Hepatocyte (in vitro differentiated cells): ENCODE measurements around the gene PAK1. TPM values are rescaled to one million over a fixed set of nuclear protein-coding genes. Genes with fewer than 3 reads are reported as not detected.

ENCODE experiments used
- DNase-seq: peaks from one replicate; pipeline ENCODE4 v3.0.0-alpha.2; 2016; ENCODE audit warnings: low spot score
- H2AFZ ChIP-seq: fragments of 200-600 bp; sonication (generic); 2 replicates; pipeline ENCODE4 v1.6.0; 2016; ENCODE audit warnings: antibody characterized with exemption, mild to moderate bottlenecking
- H3K27ac ChIP-seq: fragments of 200-600 bp; sonication (generic); 2 replicates; pipeline ENCODE4 v1.5.1; 2016; ENCODE audit warnings: mild to moderate bottlenecking
- H3K27me3 ChIP-seq: fragments of 200-600 bp; sonication (generic); 2 replicates; pipeline ENCODE4 v1.6.1; 2016
- H3K36me3 ChIP-seq: fragments of 200-600 bp; sonication (generic); replicated peaks from 2 replicates; pipeline ENCODE4 v1.5.1; 2016; ENCODE audit warnings: low read depth; ENCODE audit not compliant: insufficient read depth
- H3K4me1 ChIP-seq: fragments of 200-600 bp; sonication (generic); 2 replicates; pipeline ENCODE4 v1.5.1; 2016; ENCODE audit warnings: mild to moderate bottlenecking, moderate library complexity; ENCODE audit not compliant: insufficient read depth
- H3K4me2 ChIP-seq: fragments of 200-600 bp; sonication (generic); 2 replicates; pipeline ENCODE4 v1.6.0; 2016
- H3K4me3 ChIP-seq: fragments of 200-600 bp; sonication (generic); 2 replicates; pipeline ENCODE4 v1.5.1; 2016; ENCODE audit warnings: mild to moderate bottlenecking
- H3K79me2 ChIP-seq: fragments of 200-600 bp; sonication (generic); 2 replicates; pipeline ENCODE4 v1.6.0; 2017; ENCODE audit warnings: mild to moderate bottlenecking
- H3K9me2 ChIP-seq: fragments of 200-600 bp; sonication (generic); replicated peaks from 2 replicates; pipeline ENCODE4 v1.6.0; 2017; ENCODE audit warnings: mild to moderate bottlenecking; ENCODE audit not compliant: insufficient read depth
- H3K9me3 ChIP-seq: fragments of 200-600 bp; sonication (generic); 2 replicates; pipeline ENCODE4 v1.5.1; 2016; ENCODE audit warnings: low read depth, mild to moderate bottlenecking
- H4K20me1 ChIP-seq: fragments of 200-600 bp; sonication (generic); 2 replicates; pipeline ENCODE4 v1.6.0; 2016; ENCODE audit warnings: mild to moderate bottlenecking; ENCODE audit not compliant: insufficient read depth, poor library complexity, severe bottlenecking
- EZH2 ChIP-seq: fragments of 200-600 bp; sonication (generic); IDR thresholded peaks from 2 replicates; pipeline ENCODE4 v1.6.1; 2016; ENCODE audit warnings: antibody characterized with exemption, mild to moderate bottlenecking, borderline replicate concordance
- EZH2phosphoT487 ChIP-seq: fragments of 200-600 bp; sonication (generic); IDR thresholded peaks from one replicate; pipeline ENCODE4 v1.6.1; 2018; ENCODE audit warnings: antibody characterized with exemption, mild to moderate bottlenecking, low read depth, moderate library complexity; ENCODE audit not compliant: unreplicated experiment, severe bottlenecking
- WGBS: methylation state at CpG from one replicate; pipeline ENCODE4 v1.1.6; 2016; ENCODE audit warnings: low lambda C conversion rate; ENCODE audit errors: missing lambda C conversion rate; 5-methylcytosine and 5-hydroxymethylcytosine counted together
- polyA plus RNA-seq: library from polyadenylated mRNA; unstranded; fragments of >200 nt; fragmentation: Nextera tagmentation; extraction: Ambion mirVana; gene quantifications from 2 replicates; pipeline ENCODE4 v1.2.1, GENCODE V29; 2016
- total RNA-seq: library from RNA; depleted of rRNA; stranded (reverse); fragments of >200 nt; gene quantifications from 2 replicates; pipeline ENCODE4 v1.2.3, GENCODE V29; 2014
- TF ChIP-seq, protein P1 (sequence below): fragments of 200-600 bp; sonication (generic); IDR thresholded peaks from 2 replicates; pipeline ENCODE4 v1.5.1; 2016; ENCODE audit warnings: antibody characterized with exemption, mild to moderate bottlenecking; ENCODE audit not compliant: poor library complexity

PAK1 gene
- total and polyA plus RNA-seq, 2 experiments from 2014 or later, result 30.3 to 62.0 TPM

DNA sequence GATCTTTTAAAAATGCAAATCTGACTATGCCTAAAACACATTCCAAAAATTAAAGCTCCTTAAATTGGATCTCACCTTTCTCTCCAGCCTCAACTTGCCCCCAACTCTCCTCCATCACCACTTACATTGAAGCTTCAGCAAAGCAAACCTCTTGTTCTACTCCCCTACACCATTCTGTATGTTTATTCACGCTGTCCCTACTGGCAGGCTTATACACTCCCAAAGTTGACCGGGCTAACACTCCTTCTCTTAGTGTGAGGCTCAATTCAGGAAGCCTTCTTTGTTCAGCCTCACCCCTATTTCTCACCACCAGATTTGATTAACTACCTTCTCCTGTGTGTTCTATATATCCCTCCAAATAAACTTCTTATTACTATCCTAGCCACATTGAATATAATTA lies 170.6 kb downstream of the PAK1 start:
- no peak overlapping the region for H3K27ac ChIP-seq
- no peaks in the 10 kb centered on the region for H4K20me1 ChIP-seq
- no peak overlapping the region for H2AFZ ChIP-seq
- H3K4me1 ChIP-seq, result no peaks in the 10 kb centered on the region
- TF ChIP-seq EZH2phosphoT487, result no peak
- TF ChIP-seq EZH2, result no peak
- TF ChIP-seq, protein P1, sequence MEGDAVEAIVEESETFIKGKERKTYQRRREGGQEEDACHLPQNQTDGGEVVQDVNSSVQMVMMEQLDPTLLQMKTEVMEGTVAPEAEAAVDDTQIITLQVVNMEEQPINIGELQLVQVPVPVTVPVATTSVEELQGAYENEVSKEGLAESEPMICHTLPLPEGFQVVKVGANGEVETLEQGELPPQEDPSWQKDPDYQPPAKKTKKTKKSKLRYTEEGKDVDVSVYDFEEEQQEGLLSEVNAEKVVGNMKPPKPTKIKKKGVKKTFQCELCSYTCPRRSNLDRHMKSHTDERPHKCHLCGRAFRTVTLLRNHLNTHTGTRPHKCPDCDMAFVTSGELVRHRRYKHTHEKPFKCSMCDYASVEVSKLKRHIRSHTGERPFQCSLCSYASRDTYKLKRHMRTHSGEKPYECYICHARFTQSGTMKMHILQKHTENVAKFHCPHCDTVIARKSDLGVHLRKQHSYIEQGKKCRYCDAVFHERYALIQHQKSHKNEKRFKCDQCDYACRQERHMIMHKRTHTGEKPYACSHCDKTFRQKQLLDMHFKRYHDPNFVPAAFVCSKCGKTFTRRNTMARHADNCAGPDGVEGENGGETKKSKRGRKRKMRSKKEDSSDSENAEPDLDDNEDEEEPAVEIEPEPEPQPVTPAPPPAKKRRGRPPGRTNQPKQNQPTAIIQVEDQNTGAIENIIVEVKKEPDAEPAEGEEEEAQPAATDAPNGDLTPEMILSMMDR, result no peak
- no peaks in the 10 kb centered on the region for H3K27me3 ChIP-seq
- 87% methylated on average over 2 of the region's 2 CpGs for WGBS
- H3K9me2 ChIP-seq, result no peaks in the 10 kb centered on the region
- no peak for DNase-seq
- H3K4me3 ChIP-seq, result no peak overlapping the region
- no peaks in the 10 kb centered on the region for H3K9me3 ChIP-seq
- H3K79me2 ChIP-seq, result no peaks in the 10 kb centered on the region
- H3K36me3 ChIP-seq, result no peaks in the 10 kb centered on the region
- no peak overlapping the region for H3K4me2 ChIP-seq

GRCh38 chr11:77302752-77303151 lies 171.1 kb downstream of the PAK1 start:
- Histone ChIP-seq H3K4me3 (no peak overlapping the region), H3K4me2 (no peak overlapping the region), H3K27me3 (no peaks in the 10 kb centered on the region), H3K9me2 (no peaks in the 10 kb centered on the region), H4K20me1 (no peaks in the 10 kb centered on the region), H3K27ac (no peak overlapping the region), H3K79me2 (no peaks in the 10 kb centered on the region), H3K9me3 (no peaks in the 10 kb centered on the region), H3K4me1 (no peaks in the 10 kb centered on the region), H2AFZ (no peak overlapping the region), H3K36me3 (no peaks in the 10 kb centered on the region)
- no peak for DNase-seq
- WGBS, result 60% methylated on average over 3 of the region's 3 CpGs
- TF ChIP-seq, protein P1, result no peak
- TF ChIP-seq EZH2, result no peak
- TF ChIP-seq EZH2phosphoT487, result no peak

DNA sequence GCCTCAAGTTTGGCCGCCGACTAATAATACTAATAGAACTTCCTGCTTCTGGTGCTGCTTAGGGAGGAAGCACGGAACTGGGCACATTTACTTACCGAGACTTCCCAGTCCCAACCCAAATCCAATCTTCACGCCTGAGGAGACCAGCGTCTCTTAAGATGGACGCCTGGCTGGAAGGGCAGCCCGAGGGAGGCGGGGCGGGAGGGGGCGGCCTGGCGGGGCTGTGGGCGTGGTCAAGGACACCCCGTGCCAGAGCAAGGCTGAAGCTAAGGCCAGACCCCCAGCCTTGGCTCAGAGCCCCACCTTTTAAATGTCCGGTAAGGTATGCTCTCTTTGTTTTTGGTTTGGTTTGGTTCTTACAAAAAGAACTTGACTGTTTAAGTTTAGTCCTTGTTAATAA lies 172.4 kb downstream of the PAK1 start, which contains the start of gene GDPD4:
Gene GDPD4 (minus strand): TSS at position 177 of the 400 bp plus-strand sequence. CDS start 16,549 bp downstream, outside the sequence.
- 97% methylated on average over 15 of the region's 15 CpGs for WGBS

More for the DNA sequence above, 172.4 kb downstream of the PAK1 start, which contains the start of gene GDPD4:
- Histone ChIP-seq H3K9me3 (no peaks in the 10 kb centered on the region), H3K4me3 (no peak within 1 kb of the TSS), H3K79me2 (no peaks in the 10 kb centered on the region), H3K27me3 (no peaks in the 10 kb centered on the region), H3K4me2 (no peak within 1 kb of the TSS), H2AFZ (no peak within 1 kb of the TSS), H4K20me1 (no peaks in the 10 kb centered on the region), H3K27ac (peak within 1 kb of the TSS; percentile 55), H3K9me2 (no peaks in the 10 kb centered on the region), H3K4me1 (no peaks in the 10 kb centered on the region), H3K36me3 (no peaks in the 10 kb centered on the region)
- no peak for DNase-seq
- TF ChIP-seq, protein P1, result no peak
- no peak for TF ChIP-seq EZH2
- TF ChIP-seq EZH2phosphoT487, result no peak
